NCI-H146 (cell line): ENCODE measurements around the gene GALNT10.

ENCODE experiments used
- DNase-seq: peaks from one replicate; lab custom pipeline; 2025; lab: John Stamatoyannopoulos, UW

Gene GALNT10

DNA sequence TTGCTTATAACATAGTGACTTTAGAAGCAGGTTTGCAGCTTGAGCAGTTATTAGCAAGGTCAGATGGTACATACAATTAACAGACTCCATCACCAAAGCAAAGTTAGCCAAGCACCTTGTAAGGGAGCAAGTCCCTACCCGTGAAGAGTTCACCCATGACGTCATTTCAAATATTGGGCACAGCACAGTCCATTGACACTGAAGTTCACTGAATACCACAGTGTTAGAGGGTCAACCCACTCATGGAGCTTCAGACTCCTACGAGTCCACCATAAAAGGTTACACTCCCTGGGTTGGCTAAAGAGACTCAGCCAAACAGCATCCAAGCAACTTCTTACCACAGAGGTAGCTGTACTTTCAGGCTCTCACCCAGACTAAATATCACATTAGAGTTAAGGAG is 77.5 kb downstream of the GALNT10 start:
- DNase-seq = no peak

DNA sequence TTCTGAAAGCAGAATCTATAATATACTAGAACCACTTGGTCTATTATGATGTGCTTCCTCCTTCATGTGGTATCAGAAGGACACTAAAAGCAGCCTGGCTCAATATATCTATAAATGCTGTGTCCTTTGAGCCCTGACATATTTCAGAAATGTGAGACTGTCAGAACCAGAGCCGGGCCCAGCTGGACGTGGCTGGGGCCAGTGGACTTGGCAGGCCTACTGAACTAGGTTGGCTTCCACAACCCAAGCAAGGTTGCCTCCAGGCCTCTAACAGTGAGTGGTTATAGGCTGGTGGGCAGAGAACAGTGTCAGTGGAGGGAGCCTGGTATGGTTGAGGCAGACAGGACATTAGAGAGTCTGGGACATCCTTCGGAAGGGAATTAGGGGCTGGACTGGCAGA is 78.9 kb downstream of the GALNT10 start:
- DNase-seq = no peak

DNA sequence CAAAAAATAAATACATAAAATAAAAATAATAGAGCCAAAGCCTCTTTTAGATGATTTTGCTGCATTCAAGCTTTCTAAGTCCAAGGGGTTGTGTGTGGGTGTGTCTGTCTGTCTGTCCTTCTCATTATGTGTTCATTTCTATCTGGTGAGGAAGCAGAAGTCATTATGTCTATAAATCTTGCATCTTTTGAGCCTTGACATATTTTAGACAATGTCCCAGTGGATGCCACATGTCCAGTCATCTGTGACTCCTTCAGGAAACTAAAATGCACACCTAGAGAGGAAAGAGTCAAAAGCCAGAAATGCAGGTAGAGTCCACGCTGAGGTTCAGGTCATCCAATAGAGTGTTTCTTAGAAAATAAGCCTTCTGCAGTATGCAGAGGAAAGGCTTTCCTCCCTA is 80.9 kb downstream of the GALNT10 start:
- DNase-seq = no peak

- DNase-seq = no peak
These were observed 81.5 kb downstream of the GALNT10 start for GRCh38 chr5:154271936-154272514.

DNA sequence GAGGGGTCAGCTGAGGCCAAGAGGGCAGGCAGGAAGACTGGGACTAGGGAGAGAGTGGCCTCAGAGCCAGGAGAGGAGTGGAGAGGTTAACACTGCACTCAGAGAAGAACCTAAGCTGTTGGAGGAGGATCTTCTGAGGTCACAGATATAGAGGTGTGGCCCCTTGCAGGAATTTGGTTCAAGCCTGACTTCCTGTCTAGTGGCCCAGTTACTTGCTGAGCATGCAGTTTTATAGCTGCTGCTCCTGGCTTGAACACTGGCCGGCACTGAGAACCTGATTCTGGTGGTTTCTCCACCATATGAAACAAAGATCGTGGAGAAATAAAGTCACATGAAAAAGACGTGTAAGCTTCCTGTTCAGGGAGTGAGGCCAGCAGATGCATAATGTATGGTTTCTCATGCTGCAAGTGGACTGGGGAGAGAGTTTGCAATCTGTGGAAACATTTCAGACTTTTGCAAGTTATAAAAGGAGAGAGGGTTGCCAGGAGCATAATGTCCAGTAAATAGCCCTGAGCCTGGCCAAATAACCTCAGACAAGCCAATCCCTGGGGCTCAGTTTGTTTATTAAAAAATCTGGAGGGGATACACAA is 82.6 kb downstream of the GALNT10 start:
- DNase-seq = no peak

- no peak for DNase-seq
These were observed 83.7 kb downstream of the GALNT10 start for GRCh38 chr5:154273963-154274827.

DNA sequence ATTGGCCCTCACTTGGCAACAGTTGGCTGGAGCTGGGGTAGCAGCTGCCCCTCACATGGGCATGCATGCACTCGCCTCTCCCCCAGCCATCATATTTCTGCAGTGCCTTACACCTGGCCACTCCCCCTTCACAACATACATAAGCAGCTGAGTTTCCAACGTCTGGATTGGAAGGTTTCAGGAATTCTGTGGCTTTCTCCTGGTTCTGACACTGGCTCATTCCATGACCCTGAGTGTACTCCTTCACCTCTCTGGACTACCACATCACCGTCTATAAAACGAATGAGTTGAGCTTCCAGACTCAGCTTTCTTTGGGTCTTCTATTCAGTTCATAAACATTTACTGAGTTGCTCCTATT is 84.3 kb downstream of the GALNT10 start:
- DNase-seq = no peak

DNA sequence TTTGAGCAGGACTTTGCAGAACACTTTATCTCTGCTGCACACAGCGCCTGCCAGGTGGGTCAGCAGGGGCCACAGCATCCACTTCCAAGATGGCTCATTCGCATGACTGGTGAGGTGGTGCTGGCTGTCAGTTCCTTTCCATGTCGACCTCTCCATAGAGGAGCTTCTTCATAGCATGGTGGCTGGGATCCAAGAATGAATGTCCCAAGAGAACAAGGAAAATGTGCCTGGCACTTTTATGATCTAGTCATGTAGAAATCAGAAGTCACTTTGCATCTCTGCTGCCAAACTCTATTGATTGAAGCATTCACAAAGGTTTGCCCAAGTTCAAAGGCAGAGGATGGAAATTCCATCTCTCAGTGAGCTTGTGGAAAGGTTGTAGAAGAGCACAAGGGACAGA is 85.0 kb downstream of the GALNT10 start:
- no peak for DNase-seq

- DNase-seq = no peak
These were observed 85.9 kb downstream of the GALNT10 start for GRCh38 chr5:154276261-154276972.

GRCh38 chr5:154276973-154277331 is 86.4 kb downstream of the GALNT10 start:
- no peak for DNase-seq

DNA sequence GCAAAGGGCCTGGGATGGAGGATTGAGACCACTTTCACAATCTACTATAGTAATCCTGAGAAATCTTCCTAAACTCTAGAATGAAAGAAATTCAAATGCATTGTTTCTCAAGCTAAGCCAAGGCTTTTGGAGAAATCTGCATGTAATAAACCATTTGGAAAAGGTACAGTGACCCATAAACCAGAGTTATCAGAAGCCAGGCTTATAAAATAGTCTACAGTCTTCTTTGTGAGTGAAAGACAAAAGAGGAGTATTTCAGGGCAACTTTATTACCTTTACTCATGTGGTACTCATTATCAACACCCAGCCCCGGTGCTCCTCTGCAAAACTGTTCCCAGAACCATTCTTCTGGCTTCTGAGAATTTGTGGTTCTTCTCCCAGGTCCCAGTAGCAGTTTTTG is 87.0 kb downstream of the GALNT10 start:
- no peak for DNase-seq

- no peak for DNase-seq
These were observed 87.7 kb downstream of the GALNT10 start for GRCh38 chr5:154278186-154278585.

DNA sequence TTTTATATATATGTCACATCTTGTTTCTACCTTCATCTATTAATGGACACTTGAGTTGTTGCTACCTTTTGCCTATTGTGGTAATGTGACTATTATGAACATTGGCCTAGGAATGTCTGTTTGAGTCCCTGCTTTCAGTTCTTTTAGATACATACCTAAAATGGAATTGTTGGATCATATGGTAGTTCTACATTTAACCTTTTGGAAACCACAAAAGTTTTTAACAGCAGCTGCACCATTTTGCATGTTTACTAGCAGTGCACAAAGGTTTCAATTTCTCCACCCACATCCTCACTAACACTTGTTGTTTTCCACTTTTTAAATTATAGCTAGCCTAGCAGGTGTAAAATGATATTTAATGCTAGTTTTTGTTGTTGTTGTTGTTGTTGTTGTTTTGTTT is 88.4 kb downstream of the GALNT10 start:
- no peak for DNase-seq

DNA sequence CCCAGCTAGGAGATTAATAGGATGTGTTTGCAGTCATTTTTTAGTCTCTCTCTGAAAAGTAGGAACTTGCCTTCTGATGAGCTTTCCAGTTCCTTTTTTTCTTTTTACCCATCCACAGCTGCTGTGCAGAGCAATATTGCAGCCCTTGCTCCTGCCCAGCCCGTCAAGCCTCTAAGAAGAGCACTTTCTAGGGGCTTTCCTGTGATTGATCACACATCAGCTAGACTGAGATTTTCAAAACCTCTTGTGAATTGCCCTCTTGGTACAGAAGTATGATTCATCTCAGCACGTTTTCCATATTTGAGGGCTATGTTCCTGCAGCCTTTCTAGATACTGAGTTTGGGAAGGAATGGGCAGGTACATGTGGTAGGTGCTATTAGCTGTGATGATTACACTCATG is 93.9 kb downstream of the GALNT10 start:
- no peak for DNase-seq

DNA sequence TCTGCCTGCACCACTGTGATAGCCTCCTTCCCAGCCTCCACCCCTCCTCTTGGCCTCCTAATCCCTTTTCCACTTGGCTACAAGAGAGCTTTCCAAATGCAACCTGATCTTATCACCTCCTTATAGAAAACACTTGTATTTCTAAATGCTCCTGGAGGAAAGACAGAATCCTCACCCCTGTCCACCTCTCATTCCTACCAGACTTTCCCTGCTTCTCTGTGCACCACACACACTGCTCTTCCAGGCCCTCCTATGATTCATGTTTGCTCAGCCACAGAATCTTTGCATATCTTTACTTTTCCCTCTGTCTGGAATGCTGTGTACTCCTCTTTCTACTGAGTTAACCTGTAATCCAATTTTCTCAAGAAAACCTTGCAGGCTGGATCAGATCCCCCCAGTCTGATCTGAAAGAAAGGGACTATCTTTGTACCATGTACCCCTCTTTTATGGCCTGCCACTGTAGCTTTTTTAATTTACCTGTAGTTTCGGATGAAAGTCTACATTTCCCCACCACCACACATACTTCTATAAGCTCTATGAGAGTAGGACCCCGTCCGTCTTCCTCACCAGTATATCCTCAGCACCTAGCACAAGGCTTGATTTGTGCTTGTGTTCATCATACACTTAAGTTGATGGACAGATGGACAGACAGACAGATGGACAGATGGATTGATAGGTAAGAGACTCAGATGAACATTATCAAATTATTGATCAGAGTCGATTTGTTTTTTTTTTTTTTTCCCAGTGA is 95.3 kb downstream of the GALNT10 start:
- no peak for DNase-seq

DNA sequence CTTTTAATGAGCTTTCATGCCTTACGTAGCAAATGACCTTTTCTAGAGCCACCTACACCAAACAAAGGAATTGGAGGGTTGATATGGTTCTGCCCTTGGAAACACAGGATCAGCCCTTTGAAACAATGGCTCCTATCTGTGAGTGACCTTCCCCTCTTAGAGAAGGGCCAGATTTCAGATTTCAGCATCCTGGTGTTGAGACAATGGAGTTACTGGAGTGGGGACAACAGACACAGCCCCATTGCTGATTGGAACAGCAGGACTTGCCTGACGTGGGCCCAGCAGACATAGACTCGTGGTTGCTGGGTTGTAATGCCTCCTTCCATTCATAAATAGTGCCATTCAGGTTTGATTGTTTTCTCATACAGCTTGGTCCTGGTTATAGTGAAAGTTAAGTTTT is 96.0 kb downstream of the GALNT10 start:
- DNase-seq = no peak

DNA sequence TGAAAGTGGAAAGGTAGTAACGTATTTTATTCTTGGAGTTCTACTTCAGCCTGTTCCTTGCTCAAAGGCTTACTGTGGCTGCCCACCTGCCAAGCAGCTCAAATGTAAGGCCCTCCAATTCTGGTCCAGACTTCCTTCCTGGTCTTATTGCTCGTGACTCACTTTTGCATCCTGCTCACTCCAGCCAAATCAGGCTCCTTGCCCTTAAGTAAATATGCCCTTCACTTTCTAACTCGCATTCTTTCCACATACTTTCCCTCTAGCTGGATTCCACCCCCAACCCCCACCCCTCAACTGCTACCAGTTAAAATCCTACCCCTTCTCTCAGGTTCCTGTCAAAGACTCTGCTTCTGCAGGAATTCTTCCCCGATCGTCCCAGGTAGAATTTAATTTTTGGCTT is 96.6 kb downstream of the GALNT10 start:
- no peak for DNase-seq

- DNase-seq = no peak
These were observed 97.6 kb downstream of the GALNT10 start for GRCh38 chr5:154288145-154288544.

- no peak for DNase-seq
These were observed 101.4 kb downstream of the GALNT10 start for GRCh38 chr5:154291917-154292316.

GRCh38 chr5:154293219-154293618 is 102.7 kb downstream of the GALNT10 start:
- DNase-seq = no peak

- DNase-seq = no peak
These were observed 105.0 kb downstream of the GALNT10 start for GRCh38 chr5:154295551-154295950.

DNA sequence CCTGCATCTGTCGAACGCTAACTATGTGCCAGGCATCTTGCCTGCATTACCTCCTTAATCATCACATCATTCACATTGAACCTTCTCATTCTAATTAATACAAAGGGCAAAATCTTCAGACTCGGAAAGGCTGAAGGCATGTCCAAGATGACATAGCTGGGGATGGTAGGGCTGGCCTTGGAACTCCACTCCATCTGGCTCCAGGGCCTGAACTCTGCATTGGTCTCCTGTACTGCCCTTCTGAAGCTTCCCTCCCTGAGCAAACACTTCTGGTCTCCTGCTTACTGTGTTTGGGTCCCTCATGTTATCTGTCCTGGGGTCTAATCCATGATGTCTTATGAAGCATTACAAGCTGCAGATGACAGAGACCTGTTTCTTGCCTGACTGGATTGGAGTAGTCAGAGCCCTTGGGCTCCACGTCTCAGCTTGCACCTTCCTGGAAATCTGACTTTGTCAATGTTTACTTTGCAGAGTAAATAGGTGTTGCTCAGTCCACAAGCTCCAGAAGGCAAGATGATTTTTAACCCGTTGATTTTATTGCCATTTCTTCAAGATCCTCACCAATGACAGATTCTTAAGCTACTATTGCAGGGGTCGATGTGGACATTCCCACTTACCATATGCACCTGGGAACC is 106.1 kb downstream of the GALNT10 start:
- peak; percentile 0 for DNase-seq
